A673 (cell line): ENCODE results near the gene RHBG.

Source experiments
- EZH2 ChIP-seq: fragments of 200-600 bp; sonication (generic); IDR thresholded peaks from 2 replicates; pipeline ENCODE4 v1.6.1; 2017; ENCODE audit warnings: borderline replicate concordance, low read depth, mild to moderate bottlenecking, mixed read lengths, antibody characterized with exemption, low read length; ENCODE audit not compliant: poor library complexity, severe bottlenecking
- TF ChIP-seq, protein P1 (sequence below): fragments of 300-800, 200-600 bp; sonication (generic); conservative IDR thresholded peaks from 2 replicates; pipeline ENCODE4 v1.5.1; 2017; ENCODE audit warnings: low read depth, mild to moderate bottlenecking, antibody characterized with exemption, low read length, moderate library complexity, mixed read lengths

DNA sequence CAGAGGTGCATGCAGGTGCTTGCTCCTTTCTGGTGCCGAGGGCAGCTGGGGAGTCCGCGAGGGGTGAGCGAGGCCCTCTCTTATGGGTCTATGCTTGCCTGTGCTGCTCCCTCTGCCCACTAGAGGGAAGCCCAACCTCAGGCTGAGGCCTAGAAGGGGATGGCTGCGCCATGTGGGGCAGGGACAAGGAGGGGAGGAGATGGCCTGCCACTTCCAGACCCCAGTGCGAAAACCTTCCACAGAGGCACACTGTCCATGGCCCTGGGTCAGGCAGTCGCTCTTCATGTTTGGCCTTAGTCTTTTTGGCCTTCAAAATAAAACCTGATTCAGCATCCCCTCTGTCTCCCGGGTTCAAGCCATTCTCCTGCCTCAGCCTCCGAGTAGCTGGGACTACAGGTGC is 14.0 kb downstream of the RHBG start:
- TF ChIP-seq, protein P1, sequence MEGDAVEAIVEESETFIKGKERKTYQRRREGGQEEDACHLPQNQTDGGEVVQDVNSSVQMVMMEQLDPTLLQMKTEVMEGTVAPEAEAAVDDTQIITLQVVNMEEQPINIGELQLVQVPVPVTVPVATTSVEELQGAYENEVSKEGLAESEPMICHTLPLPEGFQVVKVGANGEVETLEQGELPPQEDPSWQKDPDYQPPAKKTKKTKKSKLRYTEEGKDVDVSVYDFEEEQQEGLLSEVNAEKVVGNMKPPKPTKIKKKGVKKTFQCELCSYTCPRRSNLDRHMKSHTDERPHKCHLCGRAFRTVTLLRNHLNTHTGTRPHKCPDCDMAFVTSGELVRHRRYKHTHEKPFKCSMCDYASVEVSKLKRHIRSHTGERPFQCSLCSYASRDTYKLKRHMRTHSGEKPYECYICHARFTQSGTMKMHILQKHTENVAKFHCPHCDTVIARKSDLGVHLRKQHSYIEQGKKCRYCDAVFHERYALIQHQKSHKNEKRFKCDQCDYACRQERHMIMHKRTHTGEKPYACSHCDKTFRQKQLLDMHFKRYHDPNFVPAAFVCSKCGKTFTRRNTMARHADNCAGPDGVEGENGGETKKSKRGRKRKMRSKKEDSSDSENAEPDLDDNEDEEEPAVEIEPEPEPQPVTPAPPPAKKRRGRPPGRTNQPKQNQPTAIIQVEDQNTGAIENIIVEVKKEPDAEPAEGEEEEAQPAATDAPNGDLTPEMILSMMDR: peak; percentile 87
- no peak for TF ChIP-seq EZH2
